SJSA1 (cell line): ENCODE measurements around the gene CACNB2. TPM values are rescaled to one million over a fixed set of nuclear protein-coding genes. Genes with fewer than 3 reads are reported as not detected.
A peak's percentile ranks its signal among the peaks of the same experiment; 100 is the strongest.

Source experiments
- DNase-seq, 2 experiments: peaks; one replicate each; pipeline ENCODE4 v3.0.0-alpha.2; 2015 to 2020; ENCODE audit warnings: low spot score in 2 of 2, low read depth in 1 of 2
- H3K27ac ChIP-seq: fragments of 250-450 bp; sonication (Bioruptor Pico); 2 replicates; pipeline ENCODE4 v1.5.1; 2020; ENCODE audit warnings: mild to moderate bottlenecking, moderate library complexity
- H3K27me3 ChIP-seq: fragments of 250-450 bp; sonication (Bioruptor Pico); replicated peaks from 2 replicates; pipeline ENCODE4 v1.5.1; 2020; ENCODE audit warnings: mild to moderate bottlenecking, moderate library complexity
- H3K36me3 ChIP-seq: fragments of 250-450 bp; sonication (Bioruptor Pico); 2 replicates; pipeline ENCODE4 v1.5.1; 2020; ENCODE audit warnings: mild to moderate bottlenecking
- H3K4me1 ChIP-seq: fragments of 250-450 bp; sonication (Bioruptor Pico); replicated peaks from 2 replicates; pipeline ENCODE4 v1.6.1; 2021; ENCODE audit warnings: mild to moderate bottlenecking
- H3K4me3 ChIP-seq: fragments of 250-450 bp; sonication (Bioruptor Pico); 2 replicates; pipeline ENCODE4 v1.5.1; 2020; ENCODE audit warnings: mild to moderate bottlenecking
- H3K9me3 ChIP-seq: fragments of 250-450 bp; sonication (Bioruptor Pico); replicated peaks from 2 replicates; pipeline ENCODE4 v1.5.1; 2020; ENCODE audit warnings: mild to moderate bottlenecking
- total RNA-seq: library from RNA; depleted of rRNA; stranded (reverse); fragments of >200 nt; shearing (Covaris generic); gene quantifications from 2 replicates; pipeline ENCODE4 v1.2.3, GENCODE V29; 2014

The CACNB2 gene
- total RNA-seq, 1 experiment from 2014 or later: not detected

GRCh38 chr10:18312374-18313139, 172.3 kb downstream of the CACNB2 start:
- DNase-seq: peak in 1 of 2 experiments; percentile 12

GRCh38 chr10:18313140-18313530, 172.9 kb downstream of the CACNB2 start:
- Histone ChIP-seq H3K4me1 (no peaks in the 10 kb centered on the region), H3K36me3 (no peaks in the 10 kb centered on the region), H3K27ac (no peak overlapping the region), H3K9me3 (no peaks in the 10 kb centered on the region), H3K4me3 (no peak overlapping the region), H3K27me3 (no peaks in the 10 kb centered on the region)
- DNase-seq: no peak

More at GRCh38 chr10:18312374-18313139, 172.3 kb downstream of the CACNB2 start:
- no peak overlapping the region for H3K4me3 ChIP-seq
- no peaks in the 10 kb centered on the region for H3K36me3 ChIP-seq
- H3K4me1 ChIP-seq: no peaks in the 10 kb centered on the region
- H3K27ac ChIP-seq: no peak overlapping the region
- H3K27me3 ChIP-seq: no peaks in the 10 kb centered on the region
- H3K9me3 ChIP-seq: no peaks in the 10 kb centered on the region

GRCh38 chr10:18313626-18314025, 173.4 kb downstream of the CACNB2 start:
- Histone ChIP-seq H3K4me1 (no peaks in the 10 kb centered on the region), H3K9me3 (no peaks in the 10 kb centered on the region), H3K27me3 (no peaks in the 10 kb centered on the region), H3K27ac (no peak overlapping the region), H3K36me3 (no peaks in the 10 kb centered on the region), H3K4me3 (no peak overlapping the region)
- DNase-seq: no peak

- H3K27me3 ChIP-seq: no peaks in the 10 kb centered on the region
- no peak overlapping the region for H3K4me3 ChIP-seq
- DNase-seq: no peak
- no peak overlapping the region for H3K27ac ChIP-seq
- H3K9me3 ChIP-seq: no peaks in the 10 kb centered on the region
- no peaks in the 10 kb centered on the region for H3K4me1 ChIP-seq
- no peaks in the 10 kb centered on the region for H3K36me3 ChIP-seq
Observed at GRCh38 chr10:18319628-18320027, 179.4 kb downstream of the CACNB2 start.

- H3K27me3 ChIP-seq: no peaks in the 10 kb centered on the region
- no peak overlapping the region for H3K4me3 ChIP-seq
- no peak for DNase-seq
- H3K36me3 ChIP-seq: no peaks in the 10 kb centered on the region
- H3K9me3 ChIP-seq: no peaks in the 10 kb centered on the region
- H3K27ac ChIP-seq: no peak overlapping the region
- no peaks in the 10 kb centered on the region for H3K4me1 ChIP-seq
Observed at GRCh38 chr10:18321371-18321770, 181.1 kb downstream of the CACNB2 start.

GRCh38 chr10:18323916-18324315, 183.7 kb downstream of the CACNB2 start:
- no peaks in the 10 kb centered on the region for H3K4me1 ChIP-seq
- no peaks in the 10 kb centered on the region for H3K36me3 ChIP-seq
- H3K27ac ChIP-seq: no peak overlapping the region
- no peaks in the 10 kb centered on the region for H3K9me3 ChIP-seq
- H3K27me3 ChIP-seq: no peaks in the 10 kb centered on the region
- no peak overlapping the region for H3K4me3 ChIP-seq
- no peak for DNase-seq

- Histone ChIP-seq H3K27ac (no peak overlapping the region), H3K36me3 (no peaks in the 10 kb centered on the region), H3K4me3 (no peak overlapping the region), H3K4me1 (no peaks in the 10 kb centered on the region), H3K27me3 (no peaks in the 10 kb centered on the region), H3K9me3 (no peaks in the 10 kb centered on the region)
- DNase-seq: no peak
Observed at GRCh38 chr10:18325410-18325809, 185.2 kb downstream of the CACNB2 start.

GRCh38 chr10:18325889-18326531, 185.8 kb downstream of the CACNB2 start:
- Histone ChIP-seq H3K27me3 (no peaks in the 10 kb centered on the region), H3K4me1 (no peaks in the 10 kb centered on the region), H3K9me3 (no peaks in the 10 kb centered on the region), H3K36me3 (no peaks in the 10 kb centered on the region), H3K27ac (no peak overlapping the region), H3K4me3 (no peak overlapping the region)
- no peak for DNase-seq

- no peaks in the 10 kb centered on the region for H3K9me3 ChIP-seq
- no peak overlapping the region for H3K27ac ChIP-seq
Observed at GRCh38 chr10:18328941-18329340, 188.7 kb downstream of the CACNB2 start.

GRCh38 chr10:18332048-18332447, 191.8 kb downstream of the CACNB2 start:
- no peak overlapping the region for H3K4me3 ChIP-seq

More at GRCh38 chr10:18328941-18329340, 188.7 kb downstream of the CACNB2 start:
- no peaks in the 10 kb centered on the region for H3K4me1 ChIP-seq
- no peak for DNase-seq
- H3K36me3 ChIP-seq: no peaks in the 10 kb centered on the region
- no peak overlapping the region for H3K4me3 ChIP-seq
- no peaks in the 10 kb centered on the region for H3K27me3 ChIP-seq

GRCh38 chr10:18332484-18332883, 192.3 kb downstream of the CACNB2 start:
- no peaks in the 10 kb centered on the region for H3K9me3 ChIP-seq
- H3K36me3 ChIP-seq: no peaks in the 10 kb centered on the region
- no peak overlapping the region for H3K27ac ChIP-seq
- no peak for DNase-seq
- no peaks in the 10 kb centered on the region for H3K27me3 ChIP-seq
- no peaks in the 10 kb centered on the region for H3K4me1 ChIP-seq
- no peak overlapping the region for H3K4me3 ChIP-seq

More at GRCh38 chr10:18332048-18332447, 191.8 kb downstream of the CACNB2 start:
- Histone ChIP-seq H3K9me3 (no peaks in the 10 kb centered on the region), H3K27me3 (no peaks in the 10 kb centered on the region), H3K4me1 (no peaks in the 10 kb centered on the region), H3K36me3 (no peaks in the 10 kb centered on the region), H3K27ac (no peak overlapping the region)
- DNase-seq: no peak

- H3K27me3 ChIP-seq: no peaks in the 10 kb centered on the region
- H3K36me3 ChIP-seq: no peaks in the 10 kb centered on the region
- H3K27ac ChIP-seq: no peak overlapping the region
- H3K4me3 ChIP-seq: no peak overlapping the region
- H3K9me3 ChIP-seq: no peaks in the 10 kb centered on the region
- H3K4me1 ChIP-seq: no peaks in the 10 kb centered on the region
- no peak for DNase-seq
Observed at GRCh38 chr10:18333621-18334020, 193.4 kb downstream of the CACNB2 start.

- H3K4me3 ChIP-seq: no peak overlapping the region
- no peaks in the 10 kb centered on the region for H3K27me3 ChIP-seq
- no peak overlapping the region for H3K27ac ChIP-seq
- no peaks in the 10 kb centered on the region for H3K9me3 ChIP-seq
- H3K4me1 ChIP-seq: no peaks in the 10 kb centered on the region
- no peak for DNase-seq
- no peaks in the 10 kb centered on the region for H3K36me3 ChIP-seq
Observed at GRCh38 chr10:18334116-18334867, 194.1 kb downstream of the CACNB2 start.

GRCh38 chr10:18340496-18341051, 200.3 kb downstream of the CACNB2 start:
- H3K27ac ChIP-seq: no peak overlapping the region
- no peak for DNase-seq
- no peak overlapping the region for H3K4me3 ChIP-seq

More at GRCh38 chr10:18340496-18341051, 200.3 kb downstream of the CACNB2 start:
- no peaks in the 10 kb centered on the region for H3K27me3 ChIP-seq
- no peaks in the 10 kb centered on the region for H3K9me3 ChIP-seq
- H3K36me3 ChIP-seq: no peaks in the 10 kb centered on the region
- no peaks in the 10 kb centered on the region for H3K4me1 ChIP-seq
